Activated naive CD4-positive, alpha-beta T cell treated with anti-CD3 and anti-CD28 coated beads, Interleukin-2, amount 50 U/mL, for 16 hours (primary cell): ENCODE results near the gene CSNK1D.

ENCODE experiments used
- DNase-seq: peaks from one replicate; pipeline ENCODE4 v3.0.0-alpha.2; 2020

The CSNK1D gene

DNA sequence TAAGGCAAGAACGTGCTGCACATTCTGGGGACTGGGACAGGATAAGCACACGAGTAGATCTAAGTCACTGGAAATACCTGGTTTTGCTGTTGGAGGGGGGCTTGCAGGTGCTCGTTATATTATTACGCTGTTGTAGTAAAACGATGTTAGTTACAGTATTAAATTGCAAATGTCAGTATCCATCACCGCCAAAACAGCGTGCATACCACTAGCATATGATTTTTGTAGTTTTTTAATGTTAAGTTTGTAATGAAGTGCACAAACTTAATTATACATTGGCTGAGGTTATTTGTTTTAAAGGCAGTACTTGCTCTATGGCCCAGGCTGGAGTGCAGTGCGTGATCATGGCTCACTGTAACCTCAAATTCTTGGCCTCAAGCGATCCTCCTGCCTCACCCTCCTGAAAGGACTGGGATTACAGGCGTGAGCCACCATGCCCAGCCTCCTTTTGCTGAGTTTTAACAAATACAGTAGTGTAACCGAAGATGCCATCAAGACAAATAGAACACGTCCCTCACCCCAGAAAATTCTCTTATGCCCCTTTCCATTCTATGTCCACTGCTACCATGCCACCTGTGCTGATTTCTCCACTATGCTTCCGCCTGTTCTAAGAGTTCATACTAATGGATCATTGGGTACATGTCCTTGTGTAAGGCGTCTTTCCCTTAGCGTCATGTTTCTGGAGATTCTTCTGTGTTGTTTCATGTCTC lies 20.7 kb upstream of the CSNK1D start:
- DNase-seq: no peak

DNA sequence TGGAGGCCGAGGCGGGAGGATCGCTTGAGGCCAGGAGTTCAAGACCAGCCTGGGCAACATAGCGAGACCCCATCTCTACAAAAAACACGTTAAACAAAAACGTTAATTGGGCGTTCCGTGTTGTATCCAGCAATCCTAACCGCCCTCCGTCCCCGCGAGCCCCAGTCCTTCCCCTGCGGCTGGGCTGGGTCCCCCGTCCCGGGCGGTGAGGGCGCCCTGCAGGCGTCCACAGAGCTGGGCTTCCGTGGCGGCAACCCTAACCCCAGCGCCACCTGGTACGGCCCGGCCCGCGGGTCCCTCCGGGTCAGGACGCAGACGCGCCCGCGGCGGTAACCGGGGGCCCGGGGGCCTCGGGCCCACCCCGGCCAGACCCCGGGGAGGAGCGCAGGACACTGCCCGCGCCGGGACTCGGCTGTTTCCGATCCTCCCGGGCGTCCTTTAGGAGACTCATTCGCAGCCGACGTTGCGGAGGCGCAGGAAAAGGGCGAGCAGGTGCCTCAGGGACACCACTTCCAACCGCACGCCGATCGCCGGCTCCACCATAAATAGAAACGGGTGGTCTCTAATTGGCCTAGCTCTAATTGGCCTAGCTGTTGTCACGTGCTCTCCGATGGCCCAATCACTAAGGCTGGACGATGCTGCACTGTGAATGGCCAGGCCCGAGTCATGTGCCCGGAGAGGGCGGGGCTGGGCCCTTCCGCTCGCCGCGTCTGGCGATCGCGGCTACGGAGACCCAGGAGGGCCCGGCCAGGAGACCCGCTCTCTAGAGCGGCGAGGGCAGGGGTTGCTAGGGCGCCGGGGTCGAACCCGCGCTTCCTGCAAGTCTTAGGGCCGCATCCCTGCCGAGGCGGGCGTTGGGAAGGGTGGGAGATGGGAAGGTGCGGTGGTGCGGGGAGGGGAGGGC lies 19.0 kb upstream of the CSNK1D start:
- DNase-seq: peak; percentile 91

DNA sequence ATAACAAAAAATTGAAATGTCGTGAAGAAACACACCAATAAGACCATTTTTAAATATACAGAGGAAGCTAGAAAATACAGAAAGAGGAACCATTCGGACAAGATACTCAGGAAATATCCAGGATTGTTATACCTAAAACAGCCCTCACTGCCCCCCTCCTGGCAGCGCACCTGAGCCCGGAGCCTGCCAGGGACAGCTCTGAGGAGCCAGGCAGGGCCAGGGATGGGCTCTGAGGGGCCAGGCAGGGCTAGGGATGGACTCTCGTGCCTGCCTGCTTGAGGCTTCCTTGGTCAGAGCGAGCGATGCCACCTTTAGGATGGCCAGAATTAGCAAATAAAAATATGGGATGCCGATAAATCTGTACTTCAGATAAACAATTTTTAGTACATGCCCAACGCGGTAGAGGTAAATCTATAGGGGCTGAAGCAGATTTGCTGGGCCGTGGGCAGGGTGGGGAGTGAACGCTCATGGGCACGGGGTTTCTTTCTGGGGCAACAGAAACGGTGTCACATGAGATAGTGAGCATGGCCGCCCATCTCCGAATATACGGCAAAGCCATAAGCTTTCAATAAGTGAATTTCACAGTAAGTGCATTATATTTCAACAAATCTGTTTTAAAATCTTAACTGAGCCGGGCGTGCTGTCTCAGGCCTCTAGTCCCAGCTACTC lies 18.2 kb upstream of the CSNK1D start:
- no peak for DNase-seq

DNA sequence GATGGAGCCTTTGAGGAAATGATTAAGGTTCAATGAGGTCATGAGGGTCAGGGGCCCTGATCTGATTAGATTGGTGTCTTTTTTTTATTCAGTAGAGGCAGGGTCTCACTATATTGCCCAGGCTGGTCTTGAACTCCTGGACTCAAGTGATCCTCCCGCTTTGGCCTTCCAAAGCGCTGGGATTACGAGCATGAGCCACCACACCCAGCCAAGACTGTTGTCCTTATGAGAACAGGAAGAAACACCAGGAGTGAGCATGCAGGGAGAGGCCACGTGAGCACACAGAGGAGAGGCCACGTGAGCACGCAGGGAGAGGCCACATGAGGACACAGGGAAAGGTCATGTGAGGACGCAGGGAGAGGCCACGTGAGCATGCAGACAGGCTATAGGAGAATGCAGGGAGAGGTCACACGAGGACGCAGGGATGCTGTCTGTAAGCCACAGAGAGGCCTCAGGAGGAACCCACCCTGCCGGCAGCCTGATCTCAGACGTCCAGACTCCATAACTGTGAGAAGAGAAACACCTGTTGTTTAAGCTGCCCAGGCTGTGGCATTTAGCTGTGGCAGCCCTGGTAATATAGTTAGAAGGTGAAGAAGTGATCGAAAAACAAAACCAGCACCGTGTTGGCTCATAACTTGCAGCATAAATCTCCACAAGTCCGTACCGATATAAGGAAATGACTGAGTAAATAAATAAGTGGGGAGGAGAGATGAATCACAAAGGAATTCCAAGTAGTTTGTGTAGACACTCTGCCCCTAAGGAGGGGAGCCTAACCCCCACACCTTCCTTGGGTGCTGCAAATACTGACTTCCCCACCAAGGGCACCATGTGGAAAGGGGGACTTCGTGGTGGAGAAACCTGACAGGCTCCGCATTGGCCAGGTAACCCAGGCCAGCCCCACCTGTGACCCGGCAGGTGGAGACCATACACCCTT lies 14.6 kb upstream of the CSNK1D start:
- no peak for DNase-seq

DNA sequence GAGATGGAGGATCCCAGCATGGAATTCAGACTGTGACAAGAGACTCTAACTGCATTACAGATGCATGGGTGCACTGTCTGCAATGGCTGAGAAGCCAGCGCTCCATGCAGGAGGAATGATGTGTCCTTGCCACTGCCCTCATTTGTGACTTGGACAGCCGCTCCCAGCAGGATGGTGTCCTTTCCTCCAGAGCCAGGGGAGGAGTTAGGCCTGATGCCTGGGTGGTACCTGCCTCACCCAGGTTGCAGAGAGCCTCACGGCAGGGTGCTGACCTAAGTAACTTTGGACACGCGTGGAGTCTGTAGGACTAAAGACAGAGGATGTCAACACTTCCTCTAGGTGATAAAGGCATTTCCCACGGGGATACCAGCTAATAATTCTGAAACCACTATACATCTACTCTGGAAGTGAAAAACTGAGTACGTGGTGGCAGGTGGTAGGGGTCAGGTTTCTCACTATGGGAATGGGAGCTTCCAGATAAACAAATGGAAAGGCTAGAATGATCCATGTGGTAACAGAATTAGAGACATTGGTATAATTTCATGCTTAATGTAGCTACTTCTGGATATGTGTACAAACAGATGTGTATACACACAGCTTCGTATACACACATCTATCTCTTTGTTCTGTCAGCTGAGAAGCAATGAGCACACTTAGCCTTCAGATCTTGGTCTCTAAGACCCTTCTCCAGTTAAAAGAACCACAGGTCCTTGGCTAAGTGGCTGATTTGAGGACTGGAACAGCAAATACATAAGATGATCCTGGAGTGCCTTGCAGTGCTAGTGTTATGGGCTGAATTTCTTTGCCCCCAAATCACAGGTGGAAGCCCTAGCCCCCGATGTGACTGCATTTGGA lies 13.7 kb upstream of the CSNK1D start:
- DNase-seq: no peak

DNA sequence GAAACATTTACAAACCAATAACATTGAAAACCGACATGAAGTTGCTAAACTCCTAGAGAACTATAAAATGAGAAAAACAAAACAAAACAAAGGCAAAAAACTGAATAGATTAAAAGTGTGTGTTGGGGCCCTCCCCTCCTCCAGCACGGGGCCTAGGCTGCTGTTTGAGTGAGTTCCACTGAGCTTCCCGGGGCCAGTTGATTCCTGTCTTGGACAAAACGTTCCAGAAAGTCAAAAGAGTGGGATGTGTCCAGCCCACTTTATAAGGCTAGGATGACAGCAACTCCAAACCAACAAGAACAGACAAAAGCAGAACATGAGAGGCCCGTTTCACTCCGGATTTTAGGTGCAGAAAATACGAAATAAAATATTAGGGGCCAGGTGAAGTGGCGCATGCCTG lies 11.6 kb upstream of the CSNK1D start:
- no peak for DNase-seq

DNA sequence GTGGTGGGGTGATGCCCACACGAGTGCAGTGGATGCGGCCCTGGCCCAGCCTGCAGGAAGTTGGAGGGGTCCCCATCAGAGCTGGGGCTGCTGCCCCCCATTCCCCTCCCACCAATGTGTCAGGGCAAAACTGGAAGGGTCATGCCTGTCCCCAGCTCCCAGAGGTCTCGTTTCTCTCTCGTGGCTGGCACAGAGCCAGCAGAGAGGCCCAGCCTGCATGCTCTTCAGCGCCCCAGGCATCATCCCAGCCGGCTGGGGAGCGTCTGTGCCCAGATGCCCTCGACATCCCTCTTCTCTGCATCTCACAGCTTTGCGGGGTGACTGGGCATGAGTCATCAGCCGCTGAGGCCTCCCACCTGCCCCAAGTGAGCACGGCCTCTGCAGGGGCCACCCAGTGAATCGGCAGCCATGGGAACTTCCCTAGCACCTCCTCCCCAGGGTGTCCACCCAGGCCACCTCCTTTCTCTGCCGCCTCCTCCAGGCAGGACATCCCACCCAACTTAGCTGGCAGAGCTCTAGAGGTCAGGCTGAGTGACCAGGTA lies 9.8 kb upstream of the CSNK1D start:
- DNase-seq: peak; percentile 36

DNA sequence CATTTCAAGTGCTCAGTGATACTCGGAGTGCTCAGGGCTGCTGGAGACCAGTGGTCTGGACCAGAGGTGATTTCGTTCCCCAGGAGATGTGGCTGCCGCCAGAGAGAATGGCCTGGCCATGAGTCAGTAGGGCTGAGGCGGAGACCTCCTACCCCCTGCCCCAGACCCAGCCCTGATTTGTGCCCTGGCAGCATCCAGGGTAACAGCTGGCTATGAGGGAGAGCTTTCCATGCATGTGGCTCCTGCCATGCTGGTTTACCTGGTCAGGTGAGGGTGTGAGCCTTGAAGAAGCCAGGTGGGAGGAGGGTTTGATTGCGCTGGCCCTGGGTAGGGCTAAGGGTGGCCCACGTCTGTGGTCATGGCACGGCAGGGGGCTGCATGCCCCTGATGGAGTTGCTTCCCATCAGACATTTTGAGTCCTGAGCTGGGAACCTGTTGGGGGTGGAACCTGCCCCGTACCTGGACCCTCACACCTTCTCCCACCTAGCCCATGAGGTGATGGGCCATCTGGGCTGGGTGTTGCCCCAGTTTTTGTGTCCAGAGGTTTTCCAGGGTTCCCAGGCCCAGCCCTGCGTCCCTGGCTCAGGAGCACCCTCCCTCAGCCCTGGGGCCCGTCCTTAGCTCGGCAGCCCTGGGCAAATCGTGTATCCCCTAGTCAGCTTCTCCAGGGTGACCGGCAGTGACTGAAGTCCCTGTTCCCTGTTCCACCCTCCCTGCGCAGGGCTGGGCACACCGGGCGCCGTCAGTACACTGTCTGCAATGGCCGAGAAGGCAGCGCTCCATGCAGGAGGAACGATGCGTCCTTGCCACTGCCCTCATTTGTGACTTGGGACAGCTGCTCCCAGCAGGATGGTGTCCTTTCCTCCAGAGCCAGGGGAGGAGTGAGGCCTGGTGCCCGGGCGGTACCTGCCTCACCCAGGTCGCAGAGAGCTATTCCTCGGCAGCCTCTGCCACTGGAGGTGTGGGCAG lies 9.0 kb upstream of the CSNK1D start:
- no peak for DNase-seq

DNA sequence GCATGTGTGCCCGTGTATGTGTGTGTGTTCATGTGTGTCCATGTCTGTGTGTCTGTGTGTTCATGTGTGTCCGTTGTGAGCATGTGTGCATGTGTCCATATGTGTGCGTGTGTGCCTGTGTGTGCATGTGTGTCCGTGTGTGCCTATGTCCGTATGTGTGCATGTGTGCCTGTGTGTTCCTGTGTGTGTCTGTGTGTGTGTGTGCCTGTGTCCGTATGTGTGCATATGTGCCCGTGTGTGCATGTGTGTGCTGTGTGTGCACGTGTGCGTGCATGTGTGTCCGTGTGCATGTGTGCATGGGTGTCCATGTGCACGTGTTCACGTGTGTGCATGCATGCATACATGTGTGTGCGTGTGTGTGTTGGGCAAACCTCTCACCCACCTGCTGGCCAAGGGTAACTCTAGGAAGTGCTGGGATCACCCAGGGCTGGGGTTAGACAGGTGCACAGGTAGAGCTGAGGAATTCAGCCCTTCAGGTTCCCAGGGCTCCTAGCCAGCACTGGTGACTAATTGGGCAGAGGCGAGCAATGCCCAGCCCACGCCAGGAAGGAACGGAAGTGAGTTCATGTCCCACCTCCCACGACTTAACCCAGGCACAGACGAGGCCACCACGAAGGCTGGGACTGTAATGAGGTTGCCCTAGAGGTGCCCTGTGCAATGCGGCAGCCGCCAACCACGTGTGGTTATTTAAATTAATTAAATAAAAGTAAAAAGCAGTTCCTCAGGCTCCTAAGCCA lies 8.2 kb upstream of the CSNK1D start:
- peak; percentile 25 for DNase-seq

DNA sequence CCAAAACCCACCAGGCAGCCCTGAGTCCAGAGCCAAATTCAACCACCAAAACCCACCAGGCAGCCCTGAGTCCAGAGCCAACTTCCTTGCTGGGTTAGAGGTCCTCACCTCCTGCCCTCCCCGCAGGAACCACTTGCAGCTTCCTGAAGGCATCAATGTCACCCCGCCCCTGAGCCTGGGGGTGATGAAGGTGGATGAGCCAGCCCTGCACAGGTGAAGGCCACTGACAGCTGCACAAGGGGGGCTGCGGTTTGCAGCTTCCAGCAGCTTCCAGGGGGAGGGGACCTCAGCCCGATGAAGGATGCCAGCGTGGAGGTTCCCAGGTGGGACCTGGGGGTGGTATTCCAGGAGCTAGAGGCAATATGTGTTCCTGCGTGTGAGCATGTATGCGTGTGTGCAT lies 7.6 kb upstream of the CSNK1D start:
- no peak for DNase-seq

DNA sequence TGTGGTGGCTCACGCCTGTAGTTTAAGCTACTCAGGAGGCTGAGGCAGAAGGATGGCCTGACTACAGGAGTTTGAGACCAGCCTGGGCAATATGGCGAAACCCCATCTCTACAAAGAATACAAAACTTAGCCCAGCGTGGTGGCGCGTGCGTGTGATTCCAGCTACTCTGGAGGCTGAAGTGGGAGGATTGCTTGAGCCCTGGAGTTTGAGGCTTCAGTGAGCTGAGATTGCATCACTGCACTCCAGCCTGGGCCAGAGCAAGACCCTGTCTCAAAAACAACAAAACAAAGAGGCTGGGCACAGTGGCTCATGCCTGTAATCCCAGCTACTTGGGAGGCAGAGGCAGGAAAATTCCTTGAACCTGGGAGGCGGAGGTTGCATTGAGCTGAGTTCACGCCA lies 7.0 kb upstream of the CSNK1D start:
- no peak for DNase-seq

DNA sequence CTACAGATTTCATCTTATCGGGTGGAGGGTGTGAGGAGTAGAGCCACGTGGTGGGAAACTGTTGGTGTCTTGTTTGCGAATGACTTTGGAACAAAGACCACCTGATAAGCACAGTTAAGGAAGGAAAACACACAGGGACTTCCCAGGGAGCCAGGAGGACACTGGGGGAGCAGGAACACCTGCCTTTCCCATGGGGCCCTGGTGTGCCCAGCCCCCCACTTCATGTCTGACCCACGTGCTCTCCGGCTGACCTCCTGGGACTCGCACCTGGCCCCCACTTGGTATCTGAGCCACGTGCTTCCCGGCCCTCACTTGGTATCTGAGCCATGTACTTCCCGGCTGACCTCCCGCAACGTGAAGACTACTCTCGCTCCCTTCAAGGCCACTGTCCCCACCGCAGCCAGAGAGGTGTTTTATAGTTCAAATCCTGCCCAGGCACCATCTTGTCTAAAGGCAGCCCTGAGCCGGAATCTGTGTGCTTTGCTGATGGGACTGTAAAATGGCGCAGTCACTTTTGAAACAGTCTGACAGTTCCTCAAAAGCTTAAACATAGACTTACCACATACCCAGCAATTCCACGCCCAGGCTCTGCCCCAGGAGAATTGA lies 5.4 kb upstream of the CSNK1D start:
- DNase-seq: no peak

DNA sequence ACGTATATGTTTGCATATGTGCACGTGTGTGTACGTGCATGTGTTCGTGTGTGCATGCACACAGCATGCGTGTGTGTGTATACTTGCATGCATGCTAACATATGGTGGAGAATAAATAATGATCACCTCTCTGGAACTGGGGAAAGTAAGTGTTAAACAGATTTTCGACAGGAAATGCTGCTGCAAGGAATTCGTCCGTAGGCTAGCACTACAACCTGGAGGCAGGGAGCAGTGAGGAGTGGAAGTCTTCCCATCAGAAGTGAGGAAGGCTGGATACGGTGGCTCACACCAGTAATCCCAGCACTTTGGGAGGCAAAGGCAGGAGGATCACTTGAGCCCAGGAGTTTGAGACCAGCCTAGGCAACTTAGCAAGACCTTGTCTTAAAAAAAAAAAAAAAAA lies 4.8 kb upstream of the CSNK1D start:
- DNase-seq: no peak

DNA sequence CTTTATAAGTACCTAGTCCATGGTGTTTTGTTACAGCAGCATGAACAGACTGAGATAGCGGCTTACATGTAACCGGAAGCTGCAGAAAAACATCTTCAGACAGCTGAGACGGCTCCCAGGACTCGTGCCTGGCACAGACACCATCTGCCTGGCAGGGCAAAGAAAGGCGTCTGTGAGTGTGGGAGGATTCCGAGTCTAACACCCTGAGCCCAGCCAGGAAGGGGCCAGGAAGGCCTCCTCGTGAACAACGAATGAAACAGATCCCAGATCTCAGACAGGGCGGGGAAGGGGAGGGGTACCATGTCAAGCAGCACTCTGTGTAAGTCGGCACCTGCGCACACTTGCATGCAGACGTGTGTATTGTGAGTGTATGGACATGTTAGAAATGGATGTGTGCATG lies 4.4 kb upstream of the CSNK1D start:
- DNase-seq: no peak

DNA sequence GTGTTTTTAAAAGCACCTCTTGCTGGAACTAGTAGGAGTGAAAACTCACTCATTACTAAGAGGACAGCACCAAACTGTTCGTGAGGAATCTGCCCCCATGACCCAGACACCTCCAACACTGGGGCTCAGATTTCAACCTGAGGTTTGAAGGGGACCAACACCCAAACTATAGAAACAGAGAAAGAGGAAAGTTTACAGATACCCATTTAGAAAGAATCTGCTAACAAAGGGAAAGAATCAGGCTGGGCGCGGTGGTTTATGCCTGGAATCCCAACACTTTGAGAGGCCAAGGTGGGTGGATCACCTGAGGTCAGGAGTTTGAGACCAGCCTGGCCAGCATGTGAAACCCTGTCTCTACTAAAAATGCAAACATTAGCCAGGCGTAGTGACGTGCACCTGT lies 3.4 kb upstream of the CSNK1D start:
- no peak for DNase-seq

DNA sequence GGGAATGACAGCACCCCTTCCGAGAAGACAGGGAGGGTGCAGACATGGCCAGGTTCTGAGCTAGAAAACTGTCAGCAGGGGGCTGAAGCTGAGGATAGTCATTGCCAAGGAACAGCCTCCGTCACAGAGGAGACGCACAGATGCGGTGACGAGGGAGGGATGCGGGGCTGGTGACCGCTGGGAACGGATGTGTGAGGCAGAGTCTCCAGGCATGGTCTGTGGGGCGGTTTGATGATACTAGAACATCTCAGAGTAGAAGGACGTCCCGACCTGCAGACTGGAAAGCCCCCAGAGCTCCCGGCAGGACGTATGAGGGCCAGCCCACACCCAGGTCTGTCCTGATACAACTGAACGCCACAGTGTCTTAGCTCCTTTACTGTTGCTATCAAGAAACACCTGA lies 1.8 kb upstream of the CSNK1D start:
- no peak for DNase-seq

DNA sequence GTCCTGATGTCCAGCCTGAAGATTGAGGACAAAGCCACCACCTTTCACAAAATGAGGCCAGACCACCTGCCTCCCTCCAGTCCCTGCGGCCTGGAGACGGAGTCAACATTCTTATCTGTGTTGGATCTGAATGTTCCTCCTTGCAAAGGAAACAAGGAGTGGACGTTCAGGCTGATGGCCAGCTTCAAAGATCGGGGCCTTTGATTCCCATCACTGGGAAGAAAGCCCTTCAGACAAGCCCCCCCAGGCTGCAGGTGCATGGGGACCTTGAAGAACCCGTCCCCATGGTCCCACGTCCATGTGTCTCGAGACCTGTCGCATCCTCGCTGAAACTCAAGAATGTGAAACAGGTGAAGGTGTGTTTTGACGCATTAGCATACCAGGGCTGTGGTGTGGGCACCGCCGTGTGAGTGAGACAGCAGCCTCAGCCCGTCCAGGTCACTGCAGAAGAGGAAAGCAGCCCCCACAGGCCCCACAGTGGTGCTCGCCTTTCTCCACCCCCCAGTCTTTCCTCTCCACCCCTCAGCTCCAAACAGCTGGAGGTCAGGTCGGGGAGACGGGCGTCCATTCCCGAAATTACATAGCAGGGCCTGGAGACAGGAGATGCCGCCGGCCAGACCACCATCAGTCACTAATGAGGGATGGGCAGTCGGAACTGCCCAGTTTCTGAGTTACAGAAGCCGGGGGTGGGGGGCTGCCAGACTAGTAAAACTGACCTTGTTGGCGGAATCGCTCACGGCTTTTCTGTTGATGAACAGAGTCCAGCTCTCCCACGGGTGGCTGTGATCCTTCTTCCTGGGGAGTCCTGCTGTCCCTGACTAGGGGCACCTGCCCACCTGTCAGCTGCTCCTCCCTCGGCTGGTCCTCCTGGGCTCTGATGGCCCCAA lies 877 bp upstream of the CSNK1D start:
- DNase-seq: no peak
